AG09309 (cell line): ENCODE measurements around the gene NOS1AP.

ENCODE experiments used
- DNase-seq: peaks from one replicate; pipeline ENCODE4 v3.0.0-alpha.2; 2010; ENCODE audit warnings: low read depth
- H3K4me3 ChIP-seq: 2 replicates; pipeline ENCODE4 v1.5.1; 2011; ENCODE audit warnings: mild to moderate bottlenecking, low read depth, low read length, moderate library complexity; ENCODE audit not compliant: control insufficient read depth
- TF ChIP-seq, protein P1 (sequence below): IDR thresholded peaks from 2 replicates; pipeline ENCODE4 v1.5.1; 2011; ENCODE audit warnings: mild to moderate bottlenecking, low read depth, low read length, inconsistent platforms; ENCODE audit not compliant: insufficient read depth, control insufficient read depth; ENCODE audit errors: missing control alignments

NOS1AP gene

DNA sequence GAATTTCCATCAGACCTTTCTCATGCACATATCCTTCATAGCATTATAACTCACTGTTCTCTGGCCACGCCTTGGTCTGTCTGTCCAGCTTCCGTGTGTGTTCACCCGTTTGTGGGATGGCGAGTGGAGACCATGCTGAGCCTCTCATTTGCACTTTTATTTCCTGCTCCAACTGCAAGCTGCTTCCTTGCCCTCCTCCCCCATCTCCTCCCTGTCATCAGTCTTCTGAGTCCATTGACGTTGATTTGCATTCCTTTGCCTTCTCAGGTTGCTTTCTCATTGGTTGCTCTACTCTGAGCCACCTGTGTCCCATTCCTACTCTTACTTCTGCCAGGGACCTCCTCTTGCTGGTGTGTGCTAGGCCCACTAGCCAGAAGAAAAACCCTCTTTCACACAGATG lies 146.4 kb downstream of the NOS1AP start:
- TF ChIP-seq, protein P1, sequence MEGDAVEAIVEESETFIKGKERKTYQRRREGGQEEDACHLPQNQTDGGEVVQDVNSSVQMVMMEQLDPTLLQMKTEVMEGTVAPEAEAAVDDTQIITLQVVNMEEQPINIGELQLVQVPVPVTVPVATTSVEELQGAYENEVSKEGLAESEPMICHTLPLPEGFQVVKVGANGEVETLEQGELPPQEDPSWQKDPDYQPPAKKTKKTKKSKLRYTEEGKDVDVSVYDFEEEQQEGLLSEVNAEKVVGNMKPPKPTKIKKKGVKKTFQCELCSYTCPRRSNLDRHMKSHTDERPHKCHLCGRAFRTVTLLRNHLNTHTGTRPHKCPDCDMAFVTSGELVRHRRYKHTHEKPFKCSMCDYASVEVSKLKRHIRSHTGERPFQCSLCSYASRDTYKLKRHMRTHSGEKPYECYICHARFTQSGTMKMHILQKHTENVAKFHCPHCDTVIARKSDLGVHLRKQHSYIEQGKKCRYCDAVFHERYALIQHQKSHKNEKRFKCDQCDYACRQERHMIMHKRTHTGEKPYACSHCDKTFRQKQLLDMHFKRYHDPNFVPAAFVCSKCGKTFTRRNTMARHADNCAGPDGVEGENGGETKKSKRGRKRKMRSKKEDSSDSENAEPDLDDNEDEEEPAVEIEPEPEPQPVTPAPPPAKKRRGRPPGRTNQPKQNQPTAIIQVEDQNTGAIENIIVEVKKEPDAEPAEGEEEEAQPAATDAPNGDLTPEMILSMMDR: no peak
- DNase-seq: no peak

DNA sequence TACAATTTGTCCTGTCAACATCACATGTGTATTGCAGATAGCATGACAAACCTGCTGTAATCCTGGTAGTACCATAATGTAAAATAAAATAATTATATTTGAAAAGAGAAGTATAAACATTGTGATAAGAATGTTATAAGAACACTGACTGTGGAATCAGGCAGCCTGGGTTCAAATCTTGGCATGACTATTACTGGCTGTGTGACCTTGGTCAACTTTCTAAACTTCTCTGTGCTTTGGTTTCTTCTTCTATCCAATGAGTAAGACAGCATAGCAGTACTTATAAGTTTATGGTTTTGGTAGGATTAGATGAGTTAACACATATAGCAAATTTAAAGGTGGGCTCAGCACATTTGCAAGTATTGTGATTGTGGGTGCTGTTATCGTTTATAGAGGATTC lies 147.1 kb downstream of the NOS1AP start:
- DNase-seq: no peak
- no peak overlapping the region for H3K4me3 ChIP-seq
- TF ChIP-seq, protein P1: no peak

More for the DNA sequence above, 146.4 kb downstream of the NOS1AP start:
- no peak overlapping the region for H3K4me3 ChIP-seq

DNA sequence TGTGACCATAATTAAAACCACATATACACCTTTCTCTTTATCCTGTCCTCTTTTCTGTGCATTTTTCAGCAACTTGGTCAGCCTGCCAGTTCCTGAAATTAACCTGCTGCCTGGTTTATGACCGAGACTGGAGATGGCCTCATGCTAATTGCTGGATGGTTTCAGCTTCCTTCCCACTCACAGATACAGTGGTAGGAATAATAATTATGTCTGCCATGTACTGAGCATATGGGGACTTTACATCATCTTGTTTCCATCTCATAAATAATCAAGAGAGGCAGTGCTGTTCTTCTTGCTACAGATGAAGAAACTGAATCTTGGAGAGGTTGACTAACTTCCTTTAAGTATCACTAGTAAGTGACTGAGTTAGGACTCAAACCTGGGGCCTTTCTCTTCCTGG lies 148.2 kb downstream of the NOS1AP start:
- no peak for DNase-seq
- H3K4me3 ChIP-seq: no peak overlapping the region
- TF ChIP-seq, protein P1: no peak

DNA sequence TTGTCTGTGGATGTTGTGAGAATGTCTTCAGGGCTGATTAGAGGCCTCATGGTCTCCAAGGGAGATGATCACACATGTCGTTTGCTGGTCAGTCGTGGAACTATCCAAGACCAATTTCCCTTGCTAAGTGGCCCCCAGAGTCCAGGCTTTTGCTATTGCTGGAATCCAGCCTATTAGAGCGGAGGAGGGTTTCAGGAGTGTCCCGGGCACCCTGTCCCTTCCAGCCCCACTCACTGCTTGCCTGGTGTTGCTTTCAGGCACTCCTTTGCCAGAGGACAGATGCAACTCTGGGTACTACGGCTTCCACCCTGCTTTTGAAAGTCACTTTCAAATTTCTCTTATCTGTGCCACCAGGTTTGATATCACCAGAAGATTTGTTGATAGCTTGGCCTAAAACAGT lies 149.1 kb downstream of the NOS1AP start:
- no peak for DNase-seq
- no peak overlapping the region for H3K4me3 ChIP-seq
- TF ChIP-seq, protein P1: no peak

DNA sequence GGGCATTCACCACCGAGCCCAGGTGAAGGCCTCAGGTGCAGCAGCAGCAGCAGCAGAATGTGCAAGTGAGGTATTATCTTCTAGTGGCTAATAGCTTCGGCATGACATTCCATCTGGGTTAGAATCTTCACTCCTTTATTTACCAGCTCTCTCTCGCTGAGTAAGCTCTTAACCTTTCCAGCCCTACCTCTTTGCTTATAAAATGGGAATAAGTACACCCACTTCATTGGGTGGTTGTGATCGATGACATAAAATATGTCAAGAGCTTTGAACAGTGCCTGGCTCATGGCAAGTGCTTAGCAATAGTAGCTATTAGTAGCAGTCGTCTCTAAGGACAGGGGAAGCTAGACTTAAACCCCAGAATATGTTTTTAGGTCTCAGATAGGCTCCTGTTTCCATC lies 149.5 kb downstream of the NOS1AP start:
- no peak overlapping the region for H3K4me3 ChIP-seq
- no peak for DNase-seq
- TF ChIP-seq, protein P1: no peak

DNA sequence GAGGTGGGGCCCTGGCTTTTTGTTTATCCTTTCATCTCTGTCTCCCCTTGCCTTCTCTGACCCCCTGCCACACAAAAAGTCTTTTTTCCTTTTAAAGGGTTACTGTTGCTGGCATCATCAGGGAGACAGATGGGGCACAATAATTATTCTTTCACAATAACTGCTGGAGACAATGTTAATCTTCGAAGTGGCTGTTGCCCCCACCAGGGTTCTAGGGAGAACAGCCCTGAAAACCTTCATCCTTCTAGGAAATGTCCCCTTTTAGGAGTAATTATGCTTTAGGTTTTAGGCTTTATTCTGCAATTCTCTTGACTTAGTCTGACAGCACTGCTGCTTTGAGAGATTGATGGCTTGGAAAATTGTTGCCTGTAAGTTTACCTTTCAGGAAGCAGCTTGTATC lies 150.0 kb downstream of the NOS1AP start:
- no peak for DNase-seq
- no peak overlapping the region for H3K4me3 ChIP-seq
- TF ChIP-seq, protein P1: no peak

DNA sequence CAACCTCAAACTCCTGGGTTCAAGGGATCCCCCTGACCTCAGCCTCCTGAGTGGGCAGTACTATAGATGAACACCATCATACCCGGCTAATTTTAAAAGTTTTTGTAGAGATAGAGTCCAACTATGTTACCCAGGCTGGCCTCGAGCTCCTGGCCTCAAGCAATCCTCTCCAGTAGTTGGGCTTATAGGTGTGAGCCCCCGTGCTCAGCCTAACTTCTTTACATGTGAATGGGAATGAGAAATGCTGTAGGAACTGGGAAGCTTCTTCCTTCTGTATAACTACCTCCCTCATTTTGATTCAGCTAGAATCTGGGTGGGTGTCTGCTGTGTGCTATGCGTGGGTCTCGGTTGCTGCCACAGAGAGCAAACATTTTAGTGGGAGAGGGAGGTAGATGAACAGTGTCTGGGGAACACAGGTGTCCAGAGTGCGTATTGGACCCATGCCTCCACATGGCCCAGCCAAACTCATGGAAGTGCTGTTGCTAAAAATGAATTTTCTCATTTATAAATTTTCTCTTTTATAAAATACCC lies 150.6 kb downstream of the NOS1AP start:
- no peak overlapping the region for H3K4me3 ChIP-seq
- TF ChIP-seq, protein P1: no peak
- DNase-seq: no peak
